Esophagus squamous epithelium (tissue), 5 donors: Measurements from ENCODE around the gene TMEM50B. TPM values are rescaled to one million over a fixed set of nuclear protein-coding genes. Genes with fewer than 3 reads are reported as not detected.
"Not testable (repeated sequence)": the region's sequence is repeated elsewhere in the genome, so short reads cannot be mapped to it uniquely, and the experiment has no call there.

Experiments used
- DNase-seq: peaks from one replicate; lab custom pipeline; 2025; lab: John Stamatoyannopoulos, UW
- H3K27ac ChIP-seq, 4 donors: fragments of 200-600 bp; sonication (generic); one replicate each; pipeline ENCODE4 v1.5.1; 2016 to 2019; ENCODE audit warnings: mild to moderate bottlenecking in 1 of 4
- H3K27me3 ChIP-seq, 4 donors: fragments of 200-600 bp; sonication (generic); 1 replicate in 3 of 4; 2 replicates in 1 of 4; pipeline versions ENCODE4 v1.5.1 to v1.6.0; 2017 to 2021; ENCODE audit warnings: antibody characterized with exemption in 1 of 4
- H3K36me3 ChIP-seq, 3 donors: fragments of 200-600 bp; sonication (generic); one replicate each; pipeline ENCODE4 v1.5.1; 2016 to 2019
- H3K4me1 ChIP-seq, 3 donors: fragments of 200-600 bp; sonication (generic); one replicate each; pipeline ENCODE4 v1.5.1; 2017 to 2019
- H3K4me3 ChIP-seq, 4 donors: fragments of 200-600 bp; sonication (generic); 1 replicate in 3 of 4; 2 replicates in 1 of 4; pipeline ENCODE4 v1.5.1; 2016 to 2019; ENCODE audit warnings: mild to moderate bottlenecking in 2 of 4, moderate library complexity in 1 of 4
- H3K9me3 ChIP-seq, 3 donors: fragments of 200-600 bp; sonication (generic); one replicate each; pipeline ENCODE4 v1.5.1; 2016 to 2019
- CTCF ChIP-seq, 6 experiments: fragments of 450-650 bp in 4 of 6; fragments of 200-600 bp in 2 of 6; sonication (generic) in 2 of 6; IDR thresholded peaks; one replicate each; pipeline ENCODE4 v1.5.1; 2016 to 2019; ENCODE audit warnings: antibody characterized with exemption in 6 of 6, mild to moderate bottlenecking in 4 of 6, moderate library complexity in 4 of 6
- POLR2A ChIP-seq, 4 donors: fragments of 450-650 bp; IDR thresholded peaks; one replicate each; pipeline ENCODE4 v1.6.1; 2017; ENCODE audit warnings: antibody characterized with exemption in 4 of 4, mild to moderate bottlenecking in 4 of 4, moderate library complexity in 3 of 4
- WGBS, 2 donors: methylation state at CpG; one replicate each; pipeline ENCODE4 v1.1.5; 2018; 5-methylcytosine and 5-hydroxymethylcytosine counted together
- intact Hi-C: fragments of 100-400 bp; cut with DNase I; formaldehyde crosslinking; loops from one replicate; pipeline ENCODE4 v1.15.0; 2022
- total RNA-seq, 4 donors: library from RNA; depleted of rRNA; stranded (reverse); fragments of >200 nt; gene quantifications; one replicate each; pipeline ENCODE4 v1.1.0, GENCODE V29; 2016
- donor health status: DM: yes; HTN: yes; CAD: no.

The TMEM50B gene
- total RNA-seq, 4 donors from 2014 or later, result 18.3 to 48.1 (median 33.6) TPM

GRCh38 chr21:33449616-33450015 lies 30.2 kb downstream of the TMEM50B start:
- Histone ChIP-seq H3K4me3 (no peak overlapping the region), H3K9me3 (no peaks in the 10 kb centered on the region), H3K27ac (no peak overlapping the region), H3K36me3 (peaks cover 5 to 77% (median 5%) of the 10 kb centered on the region in 3 donors), H3K27me3 (no peaks in the 10 kb centered on the region), H3K4me1 (peaks cover 0 to 9% (median 0%) of the 10 kb centered on the region in 3 donors)
- intact Hi-C loops, result loop anchor here (5.0 kb wide), 1 partner anchor 247 kb away; no protein-coding TSS in a partner anchor
- no peak for DNase-seq
- no peak for TF ChIP-seq POLR2A (IDR thresholded peaks at IDR 0.05)
- no peak for TF ChIP-seq CTCF (IDR thresholded peaks at IDR 0.05)
- WGBS, 2 donors, result 88 to 91% methylated on average over 4 of the region's 4 CpGs

DNA sequence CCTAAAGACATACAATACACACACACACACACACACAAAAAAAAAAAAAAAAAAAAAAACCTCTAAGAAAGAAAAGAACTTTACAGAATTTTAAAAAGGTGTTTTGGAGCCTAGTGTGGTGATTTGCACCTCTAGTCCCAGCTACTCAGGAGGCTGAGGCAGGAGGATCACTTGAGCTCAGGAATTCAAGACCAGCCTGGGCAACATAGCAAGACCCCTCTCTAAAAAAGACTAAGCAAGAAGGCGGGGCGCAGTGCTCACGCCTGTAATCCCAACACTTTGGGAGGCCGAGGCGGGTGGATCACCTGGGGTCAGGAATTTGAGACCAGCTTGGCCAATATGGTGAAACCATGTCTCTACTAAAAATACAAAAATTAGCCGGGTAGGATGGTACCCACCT lies 33.2 kb downstream of the TMEM50B start:
- not testable (repeated sequence) for H3K27ac ChIP-seq, DNase-seq
- H3K36me3 ChIP-seq, result peaks cover 5 to 60% (median 5%) of the 10 kb centered on the region in 3 donors

GRCh38 chr21:33444499-33444898 lies 35.3 kb downstream of the TMEM50B start:
- no peak for TF ChIP-seq POLR2A (IDR thresholded peaks at IDR 0.05)
- no peak for TF ChIP-seq CTCF (IDR thresholded peaks at IDR 0.05)
- WGBS, 2 donors, result 82 to 93% methylated on average over 2 of the region's 2 CpGs
- DNase-seq, result no peak
- Histone ChIP-seq H3K4me3 (no peak overlapping the region), H3K36me3 (peaks cover 5 to 48% (median 5%) of the 10 kb centered on the region in 3 donors), H3K4me1 (peaks cover 0 to 29% (median 3%) of the 10 kb centered on the region in 3 donors), H3K27ac (no peak overlapping the region), H3K27me3 (no peaks in the 10 kb centered on the region), H3K9me3 (no peaks in the 10 kb centered on the region)
- intact Hi-C loops, result no loop called here

More for the DNA sequence above, 33.2 kb downstream of the TMEM50B start:
- WGBS, 2 donors, result 95 to 100% methylated on average over 6 of the region's 6 CpGs
- intact Hi-C loops, result loop anchor here (5.0 kb wide), 1 partner anchor 244 kb away; no protein-coding TSS in a partner anchor
- H3K27me3 ChIP-seq, H3K9me3 ChIP-seq, H3K4me3 ChIP-seq: not testable (repeated sequence)
- peaks cover 0 to 23% (median 1%) of the 10 kb centered on the region in 3 donors for H3K4me1 ChIP-seq

DNA sequence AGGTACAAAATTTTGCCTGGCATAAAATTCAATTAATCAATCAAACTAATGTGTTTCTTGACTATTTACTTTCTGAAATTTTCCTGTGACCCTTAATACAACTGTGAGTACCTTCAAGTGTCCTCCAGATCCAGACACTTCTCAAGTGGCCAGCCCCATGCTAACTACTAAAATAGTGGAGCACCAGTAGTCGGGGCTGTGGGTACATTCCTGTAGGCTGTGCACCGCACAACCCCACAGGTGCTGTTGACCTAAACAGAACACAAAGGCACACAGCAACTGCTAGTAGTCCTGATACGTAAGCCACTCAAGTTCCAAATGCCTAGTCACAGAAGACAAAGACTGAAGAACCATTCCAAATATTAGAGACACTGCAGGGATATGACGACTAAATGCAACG lies 36.6 kb downstream of the TMEM50B start:
- peak overlapping the region in 2 of 4 donors; percentile 53 to 68 for H3K27ac ChIP-seq
- no peaks in the 10 kb centered on the region for H3K9me3 ChIP-seq
- peaks cover 0 to 29% (median 3%) of the 10 kb centered on the region in 3 donors for H3K4me1 ChIP-seq
- intact Hi-C loops, result no loop called here
- no peak for TF ChIP-seq CTCF (IDR thresholded peaks at IDR 0.05)
- H3K27me3 ChIP-seq, result no peaks in the 10 kb centered on the region
- peaks cover 4 to 46% (median 4%) of the 10 kb centered on the region in 3 donors for H3K36me3 ChIP-seq
- H3K4me3 ChIP-seq, result no peak overlapping the region
- 88 to 92% methylated on average over 5 of the region's 5 CpGs for WGBS, 2 donors
- no peak for DNase-seq

DNA sequence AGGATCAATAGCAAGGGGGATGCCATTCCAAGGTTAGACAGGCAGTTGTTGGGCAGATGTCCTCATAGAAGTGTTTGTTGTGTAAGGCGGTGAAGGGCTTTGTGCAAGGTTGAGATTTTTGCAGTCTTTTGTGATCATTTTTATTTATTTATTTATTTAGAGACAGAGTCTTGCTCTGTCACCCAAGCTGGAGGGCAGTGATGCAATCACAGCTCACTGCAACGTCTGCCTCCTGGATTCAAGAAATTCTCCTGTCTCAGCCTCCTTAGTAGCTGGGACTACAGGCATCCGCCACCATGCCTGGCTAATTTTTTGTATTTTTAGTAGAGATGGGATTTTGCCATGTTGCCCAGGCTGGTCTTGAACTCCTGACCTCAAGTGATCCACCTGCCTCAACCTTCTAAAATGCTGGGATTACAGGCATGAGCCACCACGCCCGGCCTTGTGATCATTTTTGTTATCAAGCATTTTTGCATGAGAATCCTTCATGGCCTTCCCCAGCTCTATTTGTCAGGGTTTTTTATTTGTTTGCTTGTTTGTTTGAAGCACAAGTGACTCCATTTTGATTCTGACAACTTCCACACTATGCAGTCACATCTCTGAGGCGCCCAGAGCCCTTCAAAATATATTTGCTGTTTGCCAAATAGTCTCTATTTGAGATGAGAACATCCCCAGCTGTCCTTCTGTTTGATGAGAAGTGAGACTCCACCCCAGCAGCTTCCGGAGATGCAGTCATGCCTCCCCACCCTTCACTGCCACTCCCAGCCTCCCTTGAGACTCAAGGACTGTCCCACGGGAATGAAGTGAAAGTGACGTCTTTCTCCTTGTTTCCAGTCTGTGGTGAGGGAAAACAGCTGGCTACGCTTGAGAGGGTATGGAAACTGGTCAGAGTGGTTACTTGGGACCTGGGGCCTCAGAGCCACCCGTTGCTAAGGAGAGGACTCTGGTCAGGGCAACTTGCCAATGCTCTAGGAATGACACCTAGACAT lies 38.0 kb downstream of the TMEM50B start:
- DNase-seq, result no peak
- intact Hi-C loops, result no loop called here
- 49% methylated on average over 11 of the region's 11 CpGs for WGBS, 2 donors
- Histone ChIP-seq H3K36me3 (peaks cover 0 to 46% (median 11%) of the 10 kb centered on the region in 3 donors), H3K4me1 (peaks cover 0 to 29% (median 3%) of the 10 kb centered on the region in 3 donors), H3K27me3 (no peaks in the 10 kb centered on the region), H3K4me3 (no peak overlapping the region), H3K9me3 (no peaks in the 10 kb centered on the region), H3K27ac (peak overlapping the region; percentile 42 to 68 (median 60))
- TF ChIP-seq POLR2A (IDR thresholded peaks at IDR 0.05), result no peak
- no peak for TF ChIP-seq CTCF (IDR thresholded peaks at IDR 0.05)
